ENCODE results near the gene PARD3.

DNA sequence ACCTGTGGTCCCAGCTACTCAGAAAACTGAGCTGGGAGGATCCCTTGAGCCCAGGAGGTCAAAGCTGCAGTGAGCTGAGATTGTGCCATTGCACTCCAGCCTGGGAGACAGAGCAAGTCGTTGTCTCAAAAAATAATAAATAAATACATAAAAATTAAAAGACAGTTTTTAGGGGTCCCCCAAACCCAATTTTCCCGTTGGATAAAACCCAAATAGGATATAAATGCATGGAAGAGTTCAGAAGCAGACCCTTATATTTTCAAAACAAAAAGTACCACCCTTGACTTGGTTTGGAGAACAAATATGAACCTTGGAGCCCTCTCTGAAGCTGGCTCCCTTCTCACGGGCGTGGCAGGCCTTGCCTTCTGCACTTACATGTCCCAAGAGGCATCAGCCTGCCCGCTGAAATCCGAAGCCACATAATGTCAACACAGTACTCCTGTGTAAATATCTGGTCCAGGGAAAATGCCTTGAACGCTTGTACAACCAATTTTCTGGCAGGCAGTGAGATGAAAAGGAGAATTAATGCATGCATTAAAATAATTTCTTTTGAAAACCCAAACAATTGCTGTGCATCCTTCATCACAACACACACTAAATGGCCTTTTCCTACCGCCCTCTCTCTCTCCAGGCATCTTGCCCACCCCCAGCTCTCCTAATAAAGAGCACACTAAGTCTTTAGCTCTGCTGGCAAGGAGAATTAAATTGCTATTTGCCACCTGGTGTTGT is 46.4 kb upstream of the PARD3 start:
- TF ChIP-seq, protein P1, sequence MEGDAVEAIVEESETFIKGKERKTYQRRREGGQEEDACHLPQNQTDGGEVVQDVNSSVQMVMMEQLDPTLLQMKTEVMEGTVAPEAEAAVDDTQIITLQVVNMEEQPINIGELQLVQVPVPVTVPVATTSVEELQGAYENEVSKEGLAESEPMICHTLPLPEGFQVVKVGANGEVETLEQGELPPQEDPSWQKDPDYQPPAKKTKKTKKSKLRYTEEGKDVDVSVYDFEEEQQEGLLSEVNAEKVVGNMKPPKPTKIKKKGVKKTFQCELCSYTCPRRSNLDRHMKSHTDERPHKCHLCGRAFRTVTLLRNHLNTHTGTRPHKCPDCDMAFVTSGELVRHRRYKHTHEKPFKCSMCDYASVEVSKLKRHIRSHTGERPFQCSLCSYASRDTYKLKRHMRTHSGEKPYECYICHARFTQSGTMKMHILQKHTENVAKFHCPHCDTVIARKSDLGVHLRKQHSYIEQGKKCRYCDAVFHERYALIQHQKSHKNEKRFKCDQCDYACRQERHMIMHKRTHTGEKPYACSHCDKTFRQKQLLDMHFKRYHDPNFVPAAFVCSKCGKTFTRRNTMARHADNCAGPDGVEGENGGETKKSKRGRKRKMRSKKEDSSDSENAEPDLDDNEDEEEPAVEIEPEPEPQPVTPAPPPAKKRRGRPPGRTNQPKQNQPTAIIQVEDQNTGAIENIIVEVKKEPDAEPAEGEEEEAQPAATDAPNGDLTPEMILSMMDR (IDR thresholded peaks at IDR 0.05): no peak
- no peak for TF ChIP-seq POLR2A (IDR thresholded peaks at IDR 0.05)
